ENCODE data around the gene RANBP3.
"Not testable (repeated sequence)": the region's sequence is repeated elsewhere in the genome, so short reads cannot be mapped to it uniquely, and the experiment has no call there.

The RANBP3 gene

DNA sequence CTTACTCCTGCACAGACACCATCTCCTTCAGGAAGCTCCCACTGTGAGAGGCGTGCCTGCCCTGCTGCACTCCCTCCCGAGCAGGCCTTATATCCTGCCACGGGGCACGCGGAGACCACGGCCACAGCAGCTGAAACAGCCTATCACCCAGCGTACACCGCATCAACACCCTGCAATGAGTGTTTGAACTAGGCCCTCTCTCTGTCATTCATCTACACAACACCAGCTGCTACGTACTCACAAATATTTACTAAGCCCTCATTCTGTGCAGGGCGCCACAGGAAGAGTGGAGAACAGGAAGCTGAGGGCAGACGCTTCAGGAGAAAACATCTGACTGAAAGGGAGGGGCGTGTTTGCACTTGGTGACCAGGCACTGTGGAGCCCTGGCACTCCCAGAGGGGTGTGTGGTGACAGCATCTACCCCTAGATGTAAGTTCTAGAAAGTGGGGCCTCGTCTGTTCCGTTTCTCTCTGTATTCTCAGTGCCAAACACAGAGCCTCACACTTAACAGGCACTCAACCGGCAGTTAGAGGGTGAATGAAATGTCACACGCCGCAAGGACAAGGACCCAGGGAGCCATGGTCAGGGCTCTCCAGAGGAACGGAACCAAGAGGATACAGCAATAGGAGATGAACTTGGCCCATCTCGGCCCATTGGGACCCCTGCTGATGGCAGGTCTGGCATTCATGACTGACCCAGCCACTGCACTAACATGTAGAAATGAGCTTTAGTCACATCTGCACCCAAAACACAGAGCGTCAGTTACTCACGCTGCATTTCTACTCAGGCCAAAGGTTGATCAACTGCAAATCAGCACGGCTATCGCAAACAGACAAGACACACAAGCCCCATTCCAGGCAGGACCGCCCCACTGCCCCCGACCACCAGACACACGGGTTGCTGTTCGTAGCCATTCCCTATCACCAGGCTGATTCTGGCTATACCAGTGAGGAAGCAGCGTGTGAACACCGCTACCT lies 15.7 kb downstream of the RANBP3 start:
- no peak for DNase-seq (ENCODE audit: low spot score)
- TF ChIP-seq, protein P1, sequence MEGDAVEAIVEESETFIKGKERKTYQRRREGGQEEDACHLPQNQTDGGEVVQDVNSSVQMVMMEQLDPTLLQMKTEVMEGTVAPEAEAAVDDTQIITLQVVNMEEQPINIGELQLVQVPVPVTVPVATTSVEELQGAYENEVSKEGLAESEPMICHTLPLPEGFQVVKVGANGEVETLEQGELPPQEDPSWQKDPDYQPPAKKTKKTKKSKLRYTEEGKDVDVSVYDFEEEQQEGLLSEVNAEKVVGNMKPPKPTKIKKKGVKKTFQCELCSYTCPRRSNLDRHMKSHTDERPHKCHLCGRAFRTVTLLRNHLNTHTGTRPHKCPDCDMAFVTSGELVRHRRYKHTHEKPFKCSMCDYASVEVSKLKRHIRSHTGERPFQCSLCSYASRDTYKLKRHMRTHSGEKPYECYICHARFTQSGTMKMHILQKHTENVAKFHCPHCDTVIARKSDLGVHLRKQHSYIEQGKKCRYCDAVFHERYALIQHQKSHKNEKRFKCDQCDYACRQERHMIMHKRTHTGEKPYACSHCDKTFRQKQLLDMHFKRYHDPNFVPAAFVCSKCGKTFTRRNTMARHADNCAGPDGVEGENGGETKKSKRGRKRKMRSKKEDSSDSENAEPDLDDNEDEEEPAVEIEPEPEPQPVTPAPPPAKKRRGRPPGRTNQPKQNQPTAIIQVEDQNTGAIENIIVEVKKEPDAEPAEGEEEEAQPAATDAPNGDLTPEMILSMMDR (IDR thresholded peaks at IDR 0.05; ENCODE audit: extremely low read depth, insufficient read depth, missing control alignments): no peak
- in situ Hi-C loops (cut with MboI; ENCODE audit: low pct_unique_long_range_greater_than_20kb, low sequenced_read_pairs, unreplicated experiment): no loop called here

- in situ Hi-C loops (cut with MboI; ENCODE audit: low pct_unique_long_range_greater_than_20kb, low sequenced_read_pairs, unreplicated experiment); DNase-seq (ENCODE audit: low spot score): not testable (repeated sequence)
These were observed 16.3 kb downstream of the RANBP3 start for GRCh38 chr19:5961641-5961968.

- DNase-seq (ENCODE audit: low spot score): no peak
- in situ Hi-C loops (cut with MboI; ENCODE audit: low pct_unique_long_range_greater_than_20kb, low sequenced_read_pairs, unreplicated experiment): no loop called here
- TF ChIP-seq, protein P1 (IDR thresholded peaks at IDR 0.05; ENCODE audit: extremely low read depth, insufficient read depth, missing control alignments): no peak
These were observed 17.6 kb downstream of the RANBP3 start for GRCh38 chr19:5960005-5961001.

GRCh38 chr19:5959260-5960004 lies 18.5 kb downstream of the RANBP3 start:
- in situ Hi-C loops (cut with MboI; ENCODE audit: low pct_unique_long_range_greater_than_20kb, low sequenced_read_pairs, unreplicated experiment): no loop called here
- TF ChIP-seq, protein P1 (IDR thresholded peaks at IDR 0.05; ENCODE audit: extremely low read depth, insufficient read depth, missing control alignments): no peak
- no peak for DNase-seq (ENCODE audit: low spot score)

DNA sequence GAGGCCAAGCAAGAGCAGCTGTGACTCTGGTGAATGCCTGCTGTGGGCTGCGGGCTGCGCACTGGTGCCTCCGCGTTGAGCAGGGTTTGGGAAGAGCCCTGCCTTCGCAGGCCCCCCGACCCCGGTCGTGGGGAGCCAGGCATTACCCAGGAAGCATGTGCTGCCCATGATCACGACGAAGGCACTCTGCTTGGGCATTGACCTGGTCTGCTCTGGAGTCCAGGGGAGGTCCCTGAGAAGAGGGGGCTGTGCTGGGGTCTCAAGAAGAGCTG lies 19.2 kb downstream of the RANBP3 start:
- in situ Hi-C loops (cut with MboI; ENCODE audit: low pct_unique_long_range_greater_than_20kb, low sequenced_read_pairs, unreplicated experiment): no loop called here
- TF ChIP-seq, protein P1 (IDR thresholded peaks at IDR 0.05; ENCODE audit: extremely low read depth, insufficient read depth, missing control alignments): no peak
- no peak for DNase-seq (ENCODE audit: low spot score)

- TF ChIP-seq, protein P1 (IDR thresholded peaks at IDR 0.05; ENCODE audit: extremely low read depth, insufficient read depth, missing control alignments): no peak
- in situ Hi-C loops (cut with MboI; ENCODE audit: low pct_unique_long_range_greater_than_20kb, low sequenced_read_pairs, unreplicated experiment): no loop called here
- DNase-seq (ENCODE audit: low spot score): no peak
These were observed 19.7 kb downstream of the RANBP3 start for GRCh38 chr19:5958074-5958850.

Data from GM13977 (cell line).